Esophagus squamous epithelium (tissue), 5 donors: ENCODE measurements around the gene MDH1. TPM values are rescaled to one million over a fixed set of nuclear protein-coding genes. Genes with fewer than 3 reads are reported as not detected.
"Not testable (repeated sequence)": the region's sequence is repeated elsewhere in the genome, so short reads cannot be mapped to it uniquely, and the experiment has no call there.

Source experiments
- DNase-seq: peaks from one replicate; lab custom pipeline; 2025; lab: John Stamatoyannopoulos, UW
- H3K27ac ChIP-seq, 4 donors: fragments of 200-600 bp; sonication (generic); one replicate each; pipeline ENCODE4 v1.5.1; 2016 to 2019; ENCODE audit warnings: mild to moderate bottlenecking in 1 of 4
- H3K27me3 ChIP-seq, 4 donors: fragments of 200-600 bp; sonication (generic); 1 replicate in 3 of 4; 2 replicates in 1 of 4; pipeline versions ENCODE4 v1.5.1 to v1.6.0; 2017 to 2021; ENCODE audit warnings: antibody characterized with exemption in 1 of 4
- H3K36me3 ChIP-seq, 3 donors: fragments of 200-600 bp; sonication (generic); one replicate each; pipeline ENCODE4 v1.5.1; 2016 to 2019
- H3K4me1 ChIP-seq, 3 donors: fragments of 200-600 bp; sonication (generic); one replicate each; pipeline ENCODE4 v1.5.1; 2017 to 2019
- H3K4me3 ChIP-seq, 4 donors: fragments of 200-600 bp; sonication (generic); 1 replicate in 3 of 4; 2 replicates in 1 of 4; pipeline ENCODE4 v1.5.1; 2016 to 2019; ENCODE audit warnings: mild to moderate bottlenecking in 2 of 4, moderate library complexity in 1 of 4
- H3K9me3 ChIP-seq, 3 donors: fragments of 200-600 bp; sonication (generic); one replicate each; pipeline ENCODE4 v1.5.1; 2016 to 2019
- POLR2A ChIP-seq, 4 donors: fragments of 450-650 bp; IDR thresholded peaks; one replicate each; pipeline ENCODE4 v1.6.1; 2017; ENCODE audit warnings: antibody characterized with exemption in 4 of 4, mild to moderate bottlenecking in 4 of 4, moderate library complexity in 3 of 4
- WGBS, 2 donors: methylation state at CpG; one replicate each; pipeline ENCODE4 v1.1.5; 2018; 5-methylcytosine and 5-hydroxymethylcytosine counted together
- intact Hi-C: fragments of 100-400 bp; cut with DNase I; formaldehyde crosslinking; loops from one replicate; pipeline ENCODE4 v1.15.0; 2022
- total RNA-seq, 4 donors: library from RNA; depleted of rRNA; stranded (reverse); fragments of >200 nt; gene quantifications; one replicate each; pipeline ENCODE4 v1.1.0, GENCODE V29; 2016
- TF ChIP-seq, protein P1 (sequence below), 6 experiments: fragments of 450-650 bp in 4 of 6; fragments of 200-600 bp in 2 of 6; sonication (generic) in 2 of 6; IDR thresholded peaks; one replicate each; pipeline ENCODE4 v1.5.1; 2016 to 2019; ENCODE audit warnings: antibody characterized with exemption in 6 of 6, mild to moderate bottlenecking in 4 of 6, moderate library complexity in 4 of 6
- donor health status: DM: yes; HTN: yes; CAD: no.

MDH1 gene
- total RNA-seq, 4 donors from 2014 or later = 97.7 to 197 (median 134) TPM

DNA sequence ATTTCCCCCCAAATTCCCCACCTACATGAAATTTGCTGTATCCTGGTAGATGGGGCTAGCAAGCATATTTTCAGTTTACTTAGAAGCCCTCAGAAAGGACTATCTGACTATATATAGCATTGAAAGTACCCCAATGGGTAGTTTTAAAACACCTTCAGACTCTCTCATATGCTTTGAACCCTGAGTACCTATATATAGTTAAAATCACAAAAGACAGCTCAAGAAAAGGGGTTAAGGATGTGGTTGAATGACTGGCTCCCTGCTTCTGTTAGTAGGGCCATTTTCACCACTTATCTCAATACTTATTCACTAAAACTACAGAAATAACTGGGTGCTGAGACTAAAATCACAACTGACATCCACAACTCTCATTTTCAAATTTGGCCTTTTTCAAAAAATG lies 19.0 kb upstream of the MDH1 start:
- H3K4me3 ChIP-seq = no peak overlapping the region
- peaks cover 0 to 26% (median 0%) of the 10 kb centered on the region in 3 donors for H3K9me3 ChIP-seq
- no peaks in the 10 kb centered on the region for H3K4me1 ChIP-seq
- no peaks in the 10 kb centered on the region for H3K36me3 ChIP-seq
- no peak for TF ChIP-seq POLR2A (IDR thresholded peaks at IDR 0.05)
- TF ChIP-seq, protein P1, sequence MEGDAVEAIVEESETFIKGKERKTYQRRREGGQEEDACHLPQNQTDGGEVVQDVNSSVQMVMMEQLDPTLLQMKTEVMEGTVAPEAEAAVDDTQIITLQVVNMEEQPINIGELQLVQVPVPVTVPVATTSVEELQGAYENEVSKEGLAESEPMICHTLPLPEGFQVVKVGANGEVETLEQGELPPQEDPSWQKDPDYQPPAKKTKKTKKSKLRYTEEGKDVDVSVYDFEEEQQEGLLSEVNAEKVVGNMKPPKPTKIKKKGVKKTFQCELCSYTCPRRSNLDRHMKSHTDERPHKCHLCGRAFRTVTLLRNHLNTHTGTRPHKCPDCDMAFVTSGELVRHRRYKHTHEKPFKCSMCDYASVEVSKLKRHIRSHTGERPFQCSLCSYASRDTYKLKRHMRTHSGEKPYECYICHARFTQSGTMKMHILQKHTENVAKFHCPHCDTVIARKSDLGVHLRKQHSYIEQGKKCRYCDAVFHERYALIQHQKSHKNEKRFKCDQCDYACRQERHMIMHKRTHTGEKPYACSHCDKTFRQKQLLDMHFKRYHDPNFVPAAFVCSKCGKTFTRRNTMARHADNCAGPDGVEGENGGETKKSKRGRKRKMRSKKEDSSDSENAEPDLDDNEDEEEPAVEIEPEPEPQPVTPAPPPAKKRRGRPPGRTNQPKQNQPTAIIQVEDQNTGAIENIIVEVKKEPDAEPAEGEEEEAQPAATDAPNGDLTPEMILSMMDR (IDR thresholded peaks at IDR 0.05) = no peak
- H3K27ac ChIP-seq = no peak overlapping the region
- no peaks in the 10 kb centered on the region for H3K27me3 ChIP-seq
- intact Hi-C loops = no loop called here
- no peak for DNase-seq

DNA sequence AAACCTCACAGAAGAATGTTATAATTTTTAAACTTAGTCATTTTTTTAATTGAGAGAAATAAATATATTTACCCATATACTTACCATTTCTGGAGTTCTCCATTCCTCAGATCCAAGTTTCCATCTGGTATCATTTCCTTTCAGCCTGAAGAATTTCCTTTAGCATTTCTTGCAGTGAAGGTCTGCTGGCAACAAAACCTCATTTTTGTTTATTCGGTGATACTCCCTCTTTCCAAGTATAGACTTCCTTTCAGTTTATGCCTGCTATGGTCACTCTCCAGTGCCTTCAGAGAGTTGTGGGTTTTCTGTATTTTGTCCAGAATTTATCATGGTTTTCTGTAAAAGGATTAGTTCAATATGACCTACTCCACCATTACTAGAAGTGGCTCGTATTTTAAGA lies 17.5 kb upstream of the MDH1 start:
- 72 to 76% methylated on average over 2 of the region's 2 CpGs for WGBS, 2 donors
- TF ChIP-seq, protein P1 (IDR thresholded peaks at IDR 0.05) = no peak
- TF ChIP-seq POLR2A (IDR thresholded peaks at IDR 0.05) = no peak
- Histone ChIP-seq H3K27me3 (no peaks in the 10 kb centered on the region), H3K4me3 (no peak overlapping the region), H3K27ac (no peak overlapping the region), H3K9me3 (peaks cover 0 to 24% (median 0%) of the 10 kb centered on the region in 3 donors), H3K36me3 (no peaks in the 10 kb centered on the region), H3K4me1 (no peaks in the 10 kb centered on the region)
- intact Hi-C loops = no loop called here
- DNase-seq = no peak

DNA sequence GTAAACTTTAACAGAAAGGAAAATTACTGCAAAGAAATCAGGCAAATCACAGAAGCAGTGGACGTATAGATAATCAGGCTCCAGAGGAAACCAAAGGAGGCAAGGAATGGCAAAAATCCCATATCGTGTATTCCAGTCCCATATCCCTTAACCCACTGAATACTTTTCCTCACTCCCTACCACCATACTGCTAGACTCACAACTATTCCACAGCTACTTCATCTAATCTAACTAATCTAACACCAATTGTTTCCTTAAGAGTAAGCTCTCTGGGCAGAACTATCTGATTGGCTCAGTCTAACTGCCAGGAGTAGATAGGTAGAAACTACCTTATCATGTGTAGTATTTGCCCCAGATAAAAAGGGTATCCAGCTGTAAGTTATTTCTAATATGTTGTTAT lies 16.8 kb upstream of the MDH1 start:
- 94 to 96% methylated on average over 2 of the region's 2 CpGs for WGBS, 2 donors
- TF ChIP-seq, protein P1 (IDR thresholded peaks at IDR 0.05) = no peak
- TF ChIP-seq POLR2A (IDR thresholded peaks at IDR 0.05) = no peak
- H3K4me3 ChIP-seq = no peak overlapping the region
- intact Hi-C loops = no loop called here
- H3K4me1 ChIP-seq = no peaks in the 10 kb centered on the region
- peaks cover 0 to 17% (median 0%) of the 10 kb centered on the region in 3 donors for H3K9me3 ChIP-seq
- no peak overlapping the region for H3K27ac ChIP-seq
- DNase-seq = no peak
- no peaks in the 10 kb centered on the region for H3K27me3 ChIP-seq
- no peaks in the 10 kb centered on the region for H3K36me3 ChIP-seq

DNA sequence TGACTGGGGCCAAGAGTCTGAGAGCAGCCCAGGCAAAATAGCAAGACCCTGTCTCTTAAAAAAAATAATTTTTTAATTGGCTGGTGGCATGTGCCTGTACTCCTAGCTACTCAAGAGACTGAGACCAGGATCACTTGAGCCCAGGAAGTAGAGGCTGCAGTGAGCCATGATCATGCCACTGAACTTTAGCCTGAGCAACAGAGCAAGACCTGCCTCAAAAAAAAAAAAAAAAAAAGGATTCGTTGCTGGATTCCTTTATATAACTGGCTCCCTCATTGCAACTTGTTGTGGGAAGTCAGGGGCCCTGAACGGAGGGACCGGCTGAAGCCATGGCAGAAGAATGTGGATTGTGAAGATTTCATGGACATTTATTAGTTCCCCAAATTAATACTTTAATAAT lies 15.7 kb upstream of the MDH1 start:
- H3K27ac ChIP-seq, H3K4me1 ChIP-seq, DNase-seq, H3K27me3 ChIP-seq, H3K4me3 ChIP-seq, H3K36me3 ChIP-seq, intact Hi-C loops, H3K9me3 ChIP-seq: not testable (repeated sequence)
- WGBS, 2 donors = 89 to 93% methylated on average over 3 of the region's 3 CpGs

DNA sequence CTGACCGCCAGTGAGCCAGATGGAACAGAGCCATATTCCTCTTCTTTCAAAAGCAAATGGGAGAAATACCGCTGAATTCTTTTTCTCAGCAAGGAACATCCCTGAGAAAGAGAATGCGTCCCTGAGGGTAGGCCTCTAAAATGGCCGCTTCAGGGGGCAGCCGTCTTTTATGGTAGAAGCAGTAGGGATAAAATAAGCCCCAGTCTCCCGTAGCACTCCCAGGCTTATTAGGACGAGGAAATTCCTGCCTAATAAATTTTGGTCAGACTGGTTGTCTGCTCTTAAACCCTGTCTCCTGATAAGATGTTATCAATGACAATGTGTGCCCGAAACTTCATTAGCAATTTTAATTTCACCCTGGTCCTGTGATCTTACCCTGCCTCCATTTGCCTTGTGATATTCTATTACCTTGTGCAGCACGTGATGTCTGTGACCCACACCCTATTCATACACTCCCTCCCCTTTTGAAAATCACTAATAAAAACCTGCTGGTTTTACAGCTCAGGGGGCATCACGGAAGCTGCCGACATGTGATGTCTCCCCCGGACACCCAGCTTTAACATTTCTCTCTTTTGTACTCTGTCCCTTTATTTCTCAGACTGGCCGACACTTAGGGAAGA lies 14.9 kb upstream of the MDH1 start:
- H3K27ac ChIP-seq, H3K4me1 ChIP-seq, H3K27me3 ChIP-seq, H3K9me3 ChIP-seq, H3K4me3 ChIP-seq, DNase-seq, intact Hi-C loops, H3K36me3 ChIP-seq: not testable (repeated sequence)
- 97% methylated on average over 13 of the region's 13 CpGs for WGBS, 2 donors

DNA sequence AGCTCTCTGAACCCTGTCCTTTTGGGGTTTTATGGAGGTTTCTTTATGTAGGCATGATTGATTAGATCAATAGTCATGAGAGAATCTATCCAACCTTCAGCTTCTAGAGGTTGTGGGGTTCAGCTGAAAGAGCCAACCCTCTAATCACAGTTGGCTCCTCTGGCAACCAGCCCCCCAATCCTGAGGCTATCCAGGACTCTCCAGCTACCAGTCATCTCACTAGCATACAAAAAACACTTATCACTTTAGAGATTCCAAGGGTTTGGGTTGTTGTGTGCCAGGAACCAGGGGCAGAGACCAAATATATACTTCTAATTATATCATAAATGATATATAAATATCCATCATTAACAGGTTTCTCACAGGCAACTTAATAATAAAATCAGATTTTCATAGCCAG lies 12.2 kb upstream of the MDH1 start:
- no peak for DNase-seq
- Histone ChIP-seq H3K4me3 (no peak overlapping the region), H3K9me3 (no peaks in the 10 kb centered on the region), H3K27me3 (no peaks in the 10 kb centered on the region), H3K27ac (no peak overlapping the region), H3K36me3 (no peaks in the 10 kb centered on the region), H3K4me1 (peaks cover 0 to 8% (median 4%) of the 10 kb centered on the region in 3 donors)
- intact Hi-C loops = no loop called here
- TF ChIP-seq, protein P1 (IDR thresholded peaks at IDR 0.05) = no peak
- no peak for TF ChIP-seq POLR2A (IDR thresholded peaks at IDR 0.05)
